ENCODE measurements around the gene ZFYVE28. TPM values are rescaled to one million over a fixed set of nuclear protein-coding genes. Genes with fewer than 3 reads are reported as not detected.

ZFYVE28 gene
- total RNA-seq, 1 experiment from 2014 or later, result 0.82 TPM

DNA sequence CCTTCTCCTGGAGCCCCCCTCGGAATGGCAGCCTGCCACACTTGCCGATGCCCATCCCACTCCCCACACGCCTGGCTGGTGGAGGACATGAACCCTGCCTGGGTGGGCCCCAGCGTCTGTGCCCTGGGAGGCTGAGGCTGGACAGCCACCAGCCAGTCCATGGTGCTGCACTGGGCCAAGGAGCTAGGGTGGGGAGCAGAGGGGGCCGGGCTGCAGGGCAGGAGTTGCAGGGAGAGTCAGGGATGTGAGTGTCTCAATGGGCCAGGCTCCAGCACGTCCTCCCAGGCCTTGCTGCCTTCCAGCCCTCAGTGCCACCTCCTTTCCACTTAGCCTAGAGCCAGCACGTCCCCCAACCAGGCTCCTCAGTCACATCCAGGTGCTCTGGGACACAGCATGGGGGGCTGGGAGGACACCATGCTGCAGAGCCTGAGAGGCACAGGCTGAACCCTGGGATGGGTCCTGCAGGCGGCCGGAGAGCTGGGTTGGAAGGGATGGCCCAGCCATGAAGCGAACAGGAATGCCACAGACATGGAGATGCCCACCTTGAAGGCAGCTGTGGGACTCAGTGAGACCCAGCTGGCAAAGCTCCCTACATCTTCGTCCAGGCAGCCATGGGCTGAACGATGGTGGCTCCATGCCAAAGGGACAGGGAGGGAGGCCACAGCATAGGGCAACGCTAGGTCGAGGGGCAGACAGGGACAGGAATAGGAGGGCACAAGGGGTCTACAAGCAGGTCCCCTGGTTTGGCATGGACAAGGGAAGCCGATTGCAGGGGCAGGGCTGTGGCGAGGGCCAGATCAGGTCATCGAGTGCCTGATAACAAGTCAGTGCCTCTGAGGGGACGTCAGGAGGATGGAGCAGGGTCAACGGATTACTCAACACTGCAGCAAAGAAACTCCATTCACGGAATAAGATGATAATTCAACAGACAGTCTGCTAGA lies 126.5 kb downstream of the ZFYVE28 start:
- Mint-ChIP-seq H3K4me1 (ENCODE audit: low read depth, unreplicated experiment) (no peaks in the 10 kb centered on the region), H3K36me3 (ENCODE audit: insufficient read depth, unreplicated experiment) (no peaks in the 10 kb centered on the region), H3K4me3 (ENCODE audit: unreplicated experiment) (no peak overlapping the region), H3K27ac (ENCODE audit: unreplicated experiment) (no peak overlapping the region), H3K27me3 (ENCODE audit: insufficient read depth, unreplicated experiment) (no peaks in the 10 kb centered on the region), H3K9me3 (ENCODE audit: unreplicated experiment) (no peaks in the 10 kb centered on the region)
- BruUV-seq (replicated peaks), result no TSS peak
- no peaks in the 10 kb centered on the region for H3K27me3 ChIP-seq (replicated peaks; ENCODE audit: control insufficient read depth, insufficient read depth, low read length)
- intact Hi-C loops (cut with micrococcal nuclease; ENCODE audit: unreplicated experiment), result no loop called here
- H3K36me3 ChIP-seq (ENCODE audit: control insufficient read depth, insufficient read depth, low read length), result no peaks in the 10 kb centered on the region
- DNase-seq, result no peak
- CTCF ChIA-PET, result no interaction called here
- H3K4me3 ChIP-seq (ENCODE audit: low read depth, low read length), result no peak overlapping the region
- TF ChIP-seq, protein P1, sequence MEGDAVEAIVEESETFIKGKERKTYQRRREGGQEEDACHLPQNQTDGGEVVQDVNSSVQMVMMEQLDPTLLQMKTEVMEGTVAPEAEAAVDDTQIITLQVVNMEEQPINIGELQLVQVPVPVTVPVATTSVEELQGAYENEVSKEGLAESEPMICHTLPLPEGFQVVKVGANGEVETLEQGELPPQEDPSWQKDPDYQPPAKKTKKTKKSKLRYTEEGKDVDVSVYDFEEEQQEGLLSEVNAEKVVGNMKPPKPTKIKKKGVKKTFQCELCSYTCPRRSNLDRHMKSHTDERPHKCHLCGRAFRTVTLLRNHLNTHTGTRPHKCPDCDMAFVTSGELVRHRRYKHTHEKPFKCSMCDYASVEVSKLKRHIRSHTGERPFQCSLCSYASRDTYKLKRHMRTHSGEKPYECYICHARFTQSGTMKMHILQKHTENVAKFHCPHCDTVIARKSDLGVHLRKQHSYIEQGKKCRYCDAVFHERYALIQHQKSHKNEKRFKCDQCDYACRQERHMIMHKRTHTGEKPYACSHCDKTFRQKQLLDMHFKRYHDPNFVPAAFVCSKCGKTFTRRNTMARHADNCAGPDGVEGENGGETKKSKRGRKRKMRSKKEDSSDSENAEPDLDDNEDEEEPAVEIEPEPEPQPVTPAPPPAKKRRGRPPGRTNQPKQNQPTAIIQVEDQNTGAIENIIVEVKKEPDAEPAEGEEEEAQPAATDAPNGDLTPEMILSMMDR (IDR thresholded peaks at IDR 0.05; ENCODE audit: insufficient read depth in 1 of 2, low read depth in 1 of 2, low read length in 1 of 2, severe bottlenecking in 1 of 2, unreplicated experiment in 1 of 2), result no peak
- POLR2A ChIA-PET, result no interaction called here
- no peaks in the 10 kb centered on the region for H3K4me1 ChIP-seq
- H3K9me3 ChIP-seq, result no peaks in the 10 kb centered on the region

DNA sequence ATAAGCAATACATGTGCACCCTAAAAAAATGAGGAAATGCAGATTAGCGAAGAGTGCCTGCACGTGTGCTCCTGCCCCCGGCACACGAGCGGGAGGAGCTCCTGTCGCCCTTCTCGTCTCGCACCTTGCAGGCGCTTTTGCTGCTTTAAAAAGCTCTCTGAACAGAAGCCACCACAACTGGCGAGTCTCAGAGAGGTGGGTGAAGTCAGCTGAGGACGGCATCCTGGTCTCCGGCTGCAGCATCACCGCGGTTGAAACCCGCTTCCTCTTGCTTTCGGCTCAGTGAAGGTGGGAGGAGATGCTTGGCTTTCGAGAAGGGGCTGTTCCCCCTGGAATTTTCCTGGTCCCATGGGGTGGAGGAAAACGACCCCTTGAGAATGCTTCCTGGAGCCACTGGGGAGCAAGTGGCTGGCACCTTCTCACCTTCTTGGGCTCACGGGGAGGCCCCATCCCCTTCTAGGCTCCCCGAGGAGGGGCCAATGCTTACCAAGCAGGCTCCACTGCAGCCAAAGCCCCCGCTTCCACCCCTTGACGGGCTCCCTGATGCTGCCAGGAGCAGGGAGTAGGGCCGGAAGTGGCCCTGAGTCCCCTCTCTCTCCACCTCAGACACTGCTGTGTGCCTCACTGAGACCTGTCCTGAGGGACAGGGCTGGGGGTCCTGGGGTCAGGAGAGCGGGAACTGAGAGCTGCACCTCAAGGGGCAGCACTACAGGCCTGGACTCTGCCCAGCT lies 127.3 kb downstream of the ZFYVE28 start:
- POLR2A ChIA-PET, result interaction anchor here (0.5 kb wide), 1 partner anchor 1073 kb away, joined by 3 read pairs; no protein-coding TSS in a partner anchor
- CTCF ChIA-PET, result no interaction called here

DNA sequence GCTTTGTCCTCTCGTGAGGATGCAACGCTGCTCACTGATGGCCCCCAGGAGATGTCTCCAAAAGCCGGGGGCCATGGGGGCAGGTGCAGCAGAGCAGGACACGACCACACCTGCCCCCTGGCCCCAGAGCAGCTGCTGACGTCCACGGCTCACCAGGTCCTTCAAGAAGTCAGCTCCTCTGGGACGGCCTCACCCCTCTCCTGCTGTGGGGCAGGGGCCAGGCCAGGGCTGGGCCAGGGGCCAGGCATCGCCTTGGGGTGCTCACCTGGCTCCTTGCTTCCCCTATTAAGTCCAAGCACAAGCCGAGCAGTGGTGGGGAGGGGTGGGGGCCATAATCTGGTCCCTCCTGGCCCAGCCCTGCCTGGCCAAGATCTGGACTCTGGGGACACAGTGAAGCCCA lies 128.0 kb downstream of the ZFYVE28 start:
- TF ChIP-seq, protein P1 (IDR thresholded peaks at IDR 0.05; ENCODE audit: insufficient read depth in 1 of 2, low read depth in 1 of 2, low read length in 1 of 2, severe bottlenecking in 1 of 2, unreplicated experiment in 1 of 2), result no peak

More for the DNA sequence above, 127.3 kb downstream of the ZFYVE28 start:
- no peaks in the 10 kb centered on the region for H3K36me3 ChIP-seq (ENCODE audit: control insufficient read depth, insufficient read depth, low read length)
- no peaks in the 10 kb centered on the region for H3K27me3 ChIP-seq (replicated peaks; ENCODE audit: control insufficient read depth, insufficient read depth, low read length)
- no peaks in the 10 kb centered on the region for H3K27me3 Mint-ChIP-seq (ENCODE audit: insufficient read depth, unreplicated experiment)
- no peaks in the 10 kb centered on the region for H3K4me1 ChIP-seq
- no peaks in the 10 kb centered on the region for H3K36me3 Mint-ChIP-seq (ENCODE audit: insufficient read depth, unreplicated experiment)
- no TSS peak for BruUV-seq (replicated peaks)
- intact Hi-C loops (cut with micrococcal nuclease; ENCODE audit: unreplicated experiment), result no loop called here
- DNase-seq, result no peak
- H3K4me1 Mint-ChIP-seq (ENCODE audit: low read depth, unreplicated experiment), result no peaks in the 10 kb centered on the region
- TF ChIP-seq, protein P1 (IDR thresholded peaks at IDR 0.05; ENCODE audit: insufficient read depth in 1 of 2, low read depth in 1 of 2, low read length in 1 of 2, severe bottlenecking in 1 of 2, unreplicated experiment in 1 of 2), result no peak
- H3K4me3 ChIP-seq (ENCODE audit: low read depth, low read length), result no peak overlapping the region
- no peak overlapping the region for H3K4me3 Mint-ChIP-seq (ENCODE audit: unreplicated experiment)
- H3K9me3 Mint-ChIP-seq (ENCODE audit: unreplicated experiment), result no peaks in the 10 kb centered on the region
- H3K27ac Mint-ChIP-seq (ENCODE audit: unreplicated experiment), result no peak overlapping the region
- H3K9me3 ChIP-seq, result no peaks in the 10 kb centered on the region

More for the DNA sequence above, 128.0 kb downstream of the ZFYVE28 start:
- H3K27ac Mint-ChIP-seq (ENCODE audit: unreplicated experiment), result no peak overlapping the region
- CTCF ChIA-PET, result no interaction called here
- no peaks in the 10 kb centered on the region for H3K4me1 ChIP-seq
- no peak overlapping the region for H3K4me3 Mint-ChIP-seq (ENCODE audit: unreplicated experiment)
- BruUV-seq (replicated peaks), result no TSS peak
- no peak for DNase-seq
- no peaks in the 10 kb centered on the region for H3K27me3 Mint-ChIP-seq (ENCODE audit: insufficient read depth, unreplicated experiment)
- H3K9me3 ChIP-seq, result no peaks in the 10 kb centered on the region
- H3K4me3 ChIP-seq (ENCODE audit: low read depth, low read length), result no peak overlapping the region
- no peaks in the 10 kb centered on the region for H3K4me1 Mint-ChIP-seq (ENCODE audit: low read depth, unreplicated experiment)
- no peaks in the 10 kb centered on the region for H3K9me3 Mint-ChIP-seq (ENCODE audit: unreplicated experiment)
- H3K36me3 ChIP-seq (ENCODE audit: control insufficient read depth, insufficient read depth, low read length), result no peaks in the 10 kb centered on the region
- no peaks in the 10 kb centered on the region for H3K27me3 ChIP-seq (replicated peaks; ENCODE audit: control insufficient read depth, insufficient read depth, low read length)
- POLR2A ChIA-PET, result no interaction called here
- intact Hi-C loops (cut with micrococcal nuclease; ENCODE audit: unreplicated experiment), result no loop called here
- H3K36me3 Mint-ChIP-seq (ENCODE audit: insufficient read depth, unreplicated experiment), result no peaks in the 10 kb centered on the region

Data from Caco-2 (cell line).